NT2/D1 (cell line): ENCODE results near the gene PCP4L1.
"Not testable (repeated sequence)": the region's sequence is repeated elsewhere in the genome, so short reads cannot be mapped to it uniquely, and the experiment has no call there.

ENCODE experiments used
- DNase-seq: peaks from one replicate; pipeline ENCODE4 v3.0.0-alpha.2; 2011; ENCODE audit warnings: low read depth, low spot score
- H3K27me3 ChIP-seq: 2 replicates; pipeline ENCODE4 v1.6.0; 2011; ENCODE audit warnings: mild to moderate bottlenecking; ENCODE audit not compliant: insufficient read length, insufficient read depth
- H3K36me3 ChIP-seq: 2 replicates; pipeline ENCODE4 v1.6.1; 2011; ENCODE audit warnings: mild to moderate bottlenecking, low read length, mixed read lengths; ENCODE audit not compliant: insufficient read depth, insufficient read length
- H3K4me1 ChIP-seq: 2 replicates; pipeline ENCODE4 v1.5.1; 2011; ENCODE audit not compliant: insufficient read depth, insufficient read length
- H3K4me3 ChIP-seq: 2 replicates; pipeline ENCODE4 v1.5.1; 2011; ENCODE audit warnings: low read depth; ENCODE audit not compliant: insufficient read length
- H3K9ac ChIP-seq: 2 replicates; pipeline ENCODE4 v1.6.0; 2011; ENCODE audit warnings: low read depth; ENCODE audit not compliant: insufficient read length
- H3K9me3 ChIP-seq: 2 replicates; pipeline ENCODE4 v1.5.1; 2011; ENCODE audit warnings: mild to moderate bottlenecking, low read length; ENCODE audit not compliant: insufficient read depth
- SUZ12 ChIP-seq: IDR thresholded peaks from 2 replicates; pipeline ENCODE4 v1.6.1; 2011; ENCODE audit not compliant: insufficient read length, insufficient read depth; ENCODE audit errors: extremely low read depth
- YY1 ChIP-seq: IDR thresholded peaks from 2 replicates; pipeline ENCODE4 v1.6.1; 2011; ENCODE audit not compliant: insufficient read length, insufficient read depth
- ZNF274 ChIP-seq: IDR thresholded peaks from 2 replicates; pipeline ENCODE4 v1.6.1; 2011; ENCODE audit warnings: mild to moderate bottlenecking, low read depth, low read length

The PCP4L1 gene

DNA sequence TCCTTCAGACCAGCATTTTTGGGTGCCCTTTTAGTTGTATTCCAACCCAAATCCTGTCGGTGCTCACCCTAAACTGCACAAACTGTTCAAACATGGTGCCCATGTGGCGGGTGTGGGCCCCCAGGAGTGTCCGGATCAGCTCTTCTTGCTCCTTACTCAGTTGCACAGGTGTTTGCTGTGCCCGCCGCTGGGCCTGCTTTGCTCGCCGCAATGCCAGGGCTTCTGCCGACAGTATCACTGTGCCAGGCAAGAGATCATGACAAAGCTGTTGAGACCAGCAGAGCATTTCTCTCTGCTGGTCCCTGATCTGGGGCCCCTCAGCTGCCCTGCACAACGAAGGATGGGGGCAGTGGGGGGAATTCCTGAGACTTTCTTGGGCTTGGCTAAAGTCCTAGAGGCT, 25.4 kb upstream of the PCP4L1 start:
- TF ChIP-seq ZNF274, result no peak
- no peak for TF ChIP-seq SUZ12
- TF ChIP-seq YY1, result no peak

DNA sequence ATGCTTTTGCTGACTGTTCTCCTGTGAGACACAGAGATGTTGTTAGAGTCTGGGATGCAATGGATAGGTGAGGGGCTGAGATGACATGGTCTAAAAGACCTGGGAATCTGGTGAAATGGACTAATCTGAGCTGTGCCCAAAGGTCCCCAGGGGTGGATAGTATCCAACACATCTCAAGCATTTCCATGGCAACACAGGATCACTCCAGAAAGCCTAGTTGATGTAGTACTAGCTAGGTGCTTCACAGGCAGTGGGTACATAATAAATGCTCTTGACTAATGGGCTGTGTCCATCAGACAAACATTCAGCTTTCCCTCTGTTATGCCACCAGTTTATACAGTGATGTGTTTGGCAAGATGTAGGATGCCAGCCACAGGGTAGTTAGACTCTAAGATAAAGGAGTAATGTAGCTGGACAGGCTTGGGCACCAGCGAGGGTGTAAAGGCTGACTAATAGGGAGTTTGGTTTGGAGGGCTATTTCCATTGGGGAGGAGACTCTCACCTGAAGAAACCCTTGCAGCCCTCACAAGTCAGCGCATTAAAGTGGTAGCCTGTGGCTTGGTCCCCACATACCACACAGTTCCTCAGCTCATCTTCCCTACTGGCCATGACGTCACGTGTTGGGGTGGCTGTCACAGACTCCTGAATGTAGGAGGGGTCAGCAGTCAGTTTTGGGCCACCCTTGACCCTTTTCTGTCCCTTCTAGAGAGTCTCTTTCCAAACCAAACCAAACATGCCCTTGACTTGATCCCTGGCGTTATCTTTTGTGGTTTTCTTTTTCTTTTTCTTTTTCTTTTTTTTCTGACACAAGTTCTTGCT, 22.4 kb upstream of the PCP4L1 start:
- DNase-seq, result no peak
- no peaks in the 10 kb centered on the region for H3K36me3 ChIP-seq
- H3K4me3 ChIP-seq, result no peak overlapping the region
- TF ChIP-seq SUZ12 (no peak), ZNF274 (no peak), YY1 (no peak)
- no peak overlapping the region for H3K9ac ChIP-seq
- no peaks in the 10 kb centered on the region for H3K27me3 ChIP-seq
- H3K4me1 ChIP-seq, result no peaks in the 10 kb centered on the region
- no peaks in the 10 kb centered on the region for H3K9me3 ChIP-seq

More for the DNA sequence above, 25.4 kb upstream of the PCP4L1 start:
- no peaks in the 10 kb centered on the region for H3K4me1 ChIP-seq
- H3K4me3 ChIP-seq, result no peak overlapping the region
- DNase-seq, result no peak
- H3K36me3 ChIP-seq, result peaks cover 23% of the 10 kb centered on the region
- no peak overlapping the region for H3K9ac ChIP-seq
- no peaks in the 10 kb centered on the region for H3K27me3 ChIP-seq
- no peaks in the 10 kb centered on the region for H3K9me3 ChIP-seq

DNA sequence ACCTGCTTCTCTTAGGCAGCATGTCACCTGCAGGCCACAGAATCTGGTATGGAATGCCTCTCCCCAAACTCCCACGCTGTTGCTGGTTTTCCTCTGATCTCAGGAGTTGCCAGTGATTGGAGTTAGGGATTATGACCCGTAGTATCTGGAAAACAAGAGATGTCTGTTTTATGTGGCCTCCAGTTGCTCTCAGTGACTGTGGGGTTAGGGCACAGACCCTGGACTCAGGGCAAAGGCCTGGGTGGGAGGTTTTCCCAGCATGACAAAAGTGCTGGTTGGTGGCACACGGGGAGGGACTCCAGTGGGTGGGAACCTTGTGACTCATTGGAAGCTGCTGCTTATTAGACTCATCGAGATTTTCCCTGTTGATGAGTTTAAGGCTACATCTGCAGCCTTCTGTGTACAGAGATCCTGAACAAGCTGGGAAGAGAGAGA, 20.5 kb upstream of the PCP4L1 start, which contains the start of gene NR1I3:
NR1I3 (minus strand) TSS at position 165 of the 435 bp plus-strand sequence. CDS start 1,638 bp downstream, outside the sequence.
- no peaks in the 10 kb centered on the region for H3K9me3 ChIP-seq
- H3K4me3 ChIP-seq, result no peak within 1 kb of the TSS
- no peaks in the 10 kb centered on the region for H3K27me3 ChIP-seq
- TF ChIP-seq ZNF274 (no peak), YY1 (no peak), SUZ12 (no peak)
- H3K4me1 ChIP-seq, result no peaks in the 10 kb centered on the region
- no peak within 1 kb of the TSS for H3K9ac ChIP-seq
- H3K36me3 ChIP-seq, result no peaks in the 10 kb centered on the region
- no peak for DNase-seq

DNA sequence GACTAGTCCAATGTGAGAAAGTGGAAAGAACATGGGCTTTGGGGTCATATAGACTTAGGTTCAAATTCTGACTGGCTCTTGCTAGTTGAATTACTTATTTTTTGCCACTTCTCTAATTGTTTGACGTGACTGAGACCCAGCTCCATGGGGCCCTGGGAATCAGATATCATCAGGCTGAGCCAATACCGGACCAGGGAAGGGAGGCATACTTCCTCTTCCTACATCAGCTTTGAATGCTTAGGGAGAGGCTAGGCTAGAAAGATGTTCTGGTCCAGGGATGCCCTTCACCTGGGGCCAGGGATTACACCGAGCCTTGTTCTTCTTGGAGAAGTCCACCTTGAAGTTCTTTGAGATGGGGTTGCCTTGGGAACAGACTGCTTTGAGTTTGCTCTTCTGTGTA, 16.9 kb upstream of the PCP4L1 start:
- Histone ChIP-seq H3K27me3 (no peaks in the 10 kb centered on the region), H3K36me3 (no peaks in the 10 kb centered on the region), H3K4me3 (no peak overlapping the region), H3K9me3 (no peaks in the 10 kb centered on the region), H3K9ac (no peak overlapping the region), H3K4me1 (no peaks in the 10 kb centered on the region)
- TF ChIP-seq YY1 (no peak), SUZ12 (no peak), ZNF274 (no peak)
- no peak for DNase-seq

DNA sequence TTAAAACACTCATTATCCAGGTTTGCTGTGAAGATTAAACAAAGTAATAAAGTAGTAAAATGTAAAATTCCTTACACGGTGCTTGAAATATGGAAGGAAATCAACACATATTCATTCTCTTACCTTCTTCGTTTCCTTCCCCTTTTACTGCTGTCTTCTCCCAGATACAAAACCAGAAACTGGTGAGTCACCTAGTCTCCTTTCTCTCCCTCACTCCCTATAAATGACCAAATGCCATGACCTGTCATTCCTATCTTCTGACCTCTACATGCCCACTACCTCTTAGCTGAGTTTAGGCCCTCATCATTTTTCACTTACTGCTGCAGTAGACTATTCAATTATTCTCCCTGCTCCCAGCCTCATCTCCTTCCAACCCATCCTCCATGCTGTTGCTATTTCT, 16.2 kb upstream of the PCP4L1 start:
- H3K9me3 ChIP-seq, result no peaks in the 10 kb centered on the region
- no peak for DNase-seq
- no peaks in the 10 kb centered on the region for H3K27me3 ChIP-seq
- no peaks in the 10 kb centered on the region for H3K36me3 ChIP-seq
- H3K9ac ChIP-seq, result no peak overlapping the region
- no peaks in the 10 kb centered on the region for H3K4me1 ChIP-seq
- no peak for TF ChIP-seq YY1
- no peak for TF ChIP-seq ZNF274
- H3K4me3 ChIP-seq, result no peak overlapping the region

DNA sequence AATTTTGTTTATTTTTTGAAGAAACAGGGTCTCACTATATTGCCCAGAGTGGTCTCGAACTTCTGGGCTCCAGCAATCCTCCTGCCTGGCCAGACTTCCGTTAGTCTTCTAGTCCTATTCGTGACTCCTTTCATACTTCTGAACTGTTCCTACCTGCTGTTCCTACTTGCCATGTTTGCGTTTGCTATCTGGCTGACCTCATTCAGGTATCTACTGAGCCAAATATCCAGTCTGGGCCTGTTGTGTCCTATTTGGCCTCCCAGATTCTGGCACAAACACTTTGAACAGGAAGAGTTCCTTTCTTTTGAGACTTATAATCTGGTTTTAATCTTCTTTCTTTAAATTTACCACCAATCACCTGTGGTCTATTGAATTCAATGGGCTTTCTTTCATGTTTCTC, 13.7 kb upstream of the PCP4L1 start:
- no peak for DNase-seq
- no peaks in the 10 kb centered on the region for H3K4me1 ChIP-seq
- no peak overlapping the region for H3K4me3 ChIP-seq
- peaks cover 4% of the 10 kb centered on the region; the same call in 1 of the 2 replicates for H3K9me3 ChIP-seq
- no peaks in the 10 kb centered on the region for H3K27me3 ChIP-seq
- no peaks in the 10 kb centered on the region for H3K36me3 ChIP-seq
- no peak for TF ChIP-seq YY1
- no peak for TF ChIP-seq SUZ12
- TF ChIP-seq ZNF274, result no peak
- no peak overlapping the region for H3K9ac ChIP-seq

DNA sequence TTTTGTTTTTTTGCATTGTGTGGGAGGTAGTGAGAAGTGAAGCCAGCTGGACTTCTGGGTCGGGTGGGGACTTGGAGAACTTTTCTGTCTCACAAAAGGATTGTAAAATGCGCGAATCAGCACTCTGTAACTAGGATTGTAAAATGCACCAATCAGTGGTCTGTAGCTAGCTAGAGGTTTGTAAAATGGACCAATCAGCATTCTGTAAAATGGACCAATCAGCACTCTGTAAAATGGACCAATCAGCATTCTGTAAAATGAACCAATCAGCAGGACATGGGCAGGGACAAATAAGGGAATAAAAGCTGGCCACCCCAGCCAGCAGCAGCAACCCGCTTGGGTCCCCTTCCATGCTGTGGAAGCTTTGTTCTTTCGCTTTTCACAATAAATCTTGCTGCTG, 8.4 kb upstream of the PCP4L1 start:
- peaks cover 15% of the 10 kb centered on the region; the same call in 1 of the 2 replicates for H3K9me3 ChIP-seq
- H3K4me3 ChIP-seq, H3K27me3 ChIP-seq, H3K36me3 ChIP-seq, DNase-seq, H3K9ac ChIP-seq, H3K4me1 ChIP-seq: not testable (repeated sequence)

DNA sequence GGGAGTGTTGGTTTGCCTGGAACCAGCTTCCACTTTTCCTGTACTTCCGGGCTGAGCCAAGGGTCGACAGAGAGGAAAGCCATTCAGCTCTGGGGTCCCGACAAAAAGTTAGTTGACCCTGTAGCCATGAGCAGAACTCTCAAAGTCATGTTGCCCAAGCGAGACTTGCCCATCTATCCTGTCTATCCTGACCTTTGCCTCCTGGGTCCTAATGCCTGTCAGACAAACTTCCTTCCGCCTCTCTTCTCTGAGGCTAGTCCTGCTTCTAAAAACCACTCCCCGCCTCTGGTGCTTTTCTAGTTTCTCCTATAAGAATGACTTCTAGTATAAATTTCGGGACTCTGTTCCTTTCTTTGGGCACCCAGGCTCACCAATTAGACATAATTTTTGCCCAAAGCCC, 7.7 kb upstream of the PCP4L1 start:
- Histone ChIP-seq H3K36me3 (no peaks in the 10 kb centered on the region), H3K9me3 (peaks cover 16% of the 10 kb centered on the region; the same call in 1 of the 2 replicates), H3K4me3 (no peak overlapping the region), H3K27me3 (no peaks in the 10 kb centered on the region), H3K9ac (no peak overlapping the region), H3K4me1 (no peaks in the 10 kb centered on the region)
- DNase-seq, result no peak
- TF ChIP-seq YY1, result no peak
- no peak for TF ChIP-seq ZNF274
- no peak for TF ChIP-seq SUZ12
